Stimulated activated CD4-positive, alpha-beta T cell treated with anti-CD3 and anti-CD28 coated beads, Interleukin-15, amount 100 ng/mL, for 48 hours (primary cell): ENCODE results near the gene ATP10A.
A peak's percentile ranks its signal among the peaks of the same experiment; 100 is the strongest.

Experiments
- DNase-seq, 2 donors: peaks; one replicate each; pipeline ENCODE4 v3.0.0-alpha.2; 2020; ENCODE audit warnings: low read depth in 2 of 2

The ATP10A gene

GRCh38 chr15:25796395-25796794 lies 66.7 kb downstream of the ATP10A start:
- DNase-seq = no peak

GRCh38 chr15:25795712-25796111 lies 67.4 kb downstream of the ATP10A start:
- DNase-seq = no peak

DNA sequence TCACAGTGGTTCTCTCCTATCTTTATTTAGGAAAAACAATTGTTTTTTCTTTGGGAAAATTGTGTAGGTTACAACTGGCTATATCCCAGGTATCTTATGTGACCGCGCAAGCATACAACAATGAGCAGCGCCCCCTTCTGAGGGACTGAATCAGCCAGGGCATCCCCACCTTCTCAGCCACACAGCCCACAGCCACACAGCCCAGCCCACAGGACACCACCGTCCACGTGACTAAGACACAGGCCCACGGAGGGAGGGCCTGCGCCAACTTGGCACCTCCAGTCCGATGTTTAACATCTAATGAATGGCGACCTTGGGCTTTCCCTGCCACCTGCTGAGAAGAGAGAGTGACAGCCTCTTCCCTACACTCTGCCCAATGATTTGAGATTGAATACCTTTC lies 68.1 kb downstream of the ATP10A start:
- DNase-seq = no peak

- DNase-seq = no peak
Observed at GRCh38 chr15:25793354-25794050, 69.6 kb downstream of the ATP10A start.

DNA sequence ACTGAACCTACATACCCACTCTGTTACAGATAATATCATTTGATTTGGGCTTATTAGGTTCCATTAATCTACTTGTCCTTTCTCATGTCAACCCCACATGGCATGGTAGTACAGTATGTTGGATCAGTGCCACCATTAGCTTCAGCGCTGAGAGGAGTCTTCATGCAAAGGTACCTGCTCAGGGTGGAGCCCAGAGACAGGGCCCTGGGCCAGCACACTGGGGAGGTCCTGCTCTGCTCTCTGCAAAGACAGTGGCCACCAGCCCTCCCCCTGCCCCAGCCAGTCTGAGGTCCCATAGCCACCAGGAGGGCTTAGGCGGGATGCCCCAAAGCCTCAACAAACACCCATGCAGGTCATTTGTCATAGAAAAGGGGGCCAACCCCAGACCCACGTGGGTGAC lies 71.0 kb downstream of the ATP10A start:
- no peak for DNase-seq

DNA sequence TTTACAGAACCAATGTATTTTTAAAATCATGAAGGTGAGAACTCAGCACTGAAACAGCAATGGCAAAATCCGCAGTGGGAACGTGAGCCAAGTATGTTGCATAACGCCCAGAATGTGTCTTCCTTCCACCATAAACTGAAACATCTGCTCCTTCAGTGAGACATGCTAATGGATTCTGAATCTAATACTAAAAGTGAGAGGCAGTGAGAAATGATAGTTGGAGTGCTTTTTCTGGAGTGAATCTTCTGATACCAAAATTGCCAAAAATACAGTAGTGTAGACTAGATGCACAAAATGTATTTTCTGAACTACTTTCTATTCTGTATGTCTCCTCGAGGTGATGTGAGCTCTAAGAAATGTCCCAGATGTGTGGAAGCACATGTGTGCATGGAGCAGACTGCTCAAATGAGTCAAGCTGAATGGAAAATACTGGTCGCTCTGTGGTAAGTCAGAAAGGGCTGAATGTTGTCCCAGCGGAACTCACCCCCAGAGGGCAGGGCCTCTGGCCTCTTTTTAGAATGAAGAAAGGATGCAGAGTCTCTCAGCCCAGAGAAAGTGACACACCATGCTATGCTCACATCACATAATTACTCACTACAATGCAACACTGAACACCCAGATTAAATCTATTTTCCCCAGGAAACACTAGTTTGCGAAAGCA lies 73.0 kb downstream of the ATP10A start:
- DNase-seq = peak; percentile 54 to 61

- no peak for DNase-seq
Observed at GRCh38 chr15:25789616-25789999, 73.5 kb downstream of the ATP10A start.

DNA sequence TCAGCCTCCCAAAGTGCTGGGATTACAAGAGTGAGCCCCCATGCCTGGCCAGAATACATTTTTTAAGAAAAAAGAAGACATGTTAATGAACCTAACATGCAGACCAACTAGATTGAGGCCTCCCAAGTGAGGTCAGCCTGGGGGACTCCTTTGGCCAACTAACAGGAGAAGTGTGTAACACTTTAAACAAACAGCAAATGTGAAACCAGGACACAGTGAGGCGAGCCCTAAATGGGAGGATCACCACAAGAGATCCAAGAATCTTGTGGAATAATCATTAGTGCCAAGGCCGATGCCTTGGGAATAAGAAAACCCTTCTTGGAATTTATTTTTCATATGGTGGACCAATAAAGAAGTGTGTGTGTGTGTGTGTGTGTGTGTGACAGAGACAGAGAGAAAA lies 73.9 kb downstream of the ATP10A start:
- no peak for DNase-seq

GRCh38 chr15:25787855-25788520 lies 75.1 kb downstream of the ATP10A start:
- no peak for DNase-seq

DNA sequence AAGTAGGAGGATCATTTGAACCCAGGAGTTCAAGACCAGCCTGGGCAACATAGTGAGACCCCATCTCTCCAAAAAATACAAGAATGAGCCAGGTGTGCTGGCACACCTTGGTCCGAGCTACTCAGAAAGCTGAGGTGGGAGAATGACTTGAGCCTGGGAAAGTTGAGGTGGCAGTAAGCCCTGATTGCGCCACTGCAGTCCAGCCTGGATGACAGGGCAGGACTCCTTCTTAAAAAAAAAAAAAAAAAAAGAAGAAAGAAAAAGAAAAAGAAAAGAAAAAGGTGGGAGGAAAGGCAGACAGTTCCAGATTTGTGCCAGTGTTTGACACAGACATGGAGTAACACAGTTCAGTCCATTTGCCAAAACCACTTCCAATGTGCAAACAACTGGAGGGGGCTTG lies 75.7 kb downstream of the ATP10A start:
- DNase-seq = no peak

DNA sequence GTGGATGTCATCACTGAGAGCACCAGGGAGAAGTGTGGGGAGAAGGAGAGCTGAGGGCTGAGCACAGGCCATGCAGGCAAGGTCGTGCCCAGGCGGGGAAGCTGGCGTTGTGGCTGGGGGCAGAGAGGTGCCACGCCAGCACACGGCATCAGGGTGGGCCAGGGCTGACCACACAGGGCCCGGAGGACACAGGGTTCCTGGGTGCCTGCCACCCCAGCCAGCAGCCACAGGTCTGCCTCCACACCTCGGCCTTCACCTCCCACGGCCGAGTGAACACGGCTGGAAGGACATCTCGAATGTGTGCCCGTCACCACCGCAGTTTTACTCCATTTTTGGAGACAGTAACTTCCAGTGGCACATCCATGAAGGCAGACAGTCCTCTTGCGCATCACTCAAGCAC lies 77.1 kb downstream of the ATP10A start:
- no peak for DNase-seq

- no peak for DNase-seq
Observed at GRCh38 chr15:25785641-25786025, 77.5 kb downstream of the ATP10A start.

- no peak for DNase-seq
Observed at GRCh38 chr15:25784876-25785640, 78.1 kb downstream of the ATP10A start.

- DNase-seq = peak in 1 of 2 donors; percentile 40
Observed at GRCh38 chr15:25783607-25784540, 79.3 kb downstream of the ATP10A start.

GRCh38 chr15:25783134-25783533 lies 80.0 kb downstream of the ATP10A start:
- DNase-seq = no peak

GRCh38 chr15:25780479-25781255 lies 82.5 kb downstream of the ATP10A start:
- DNase-seq = no peak

- no peak for DNase-seq
Observed at GRCh38 chr15:25778161-25778560, 85.0 kb downstream of the ATP10A start.

DNA sequence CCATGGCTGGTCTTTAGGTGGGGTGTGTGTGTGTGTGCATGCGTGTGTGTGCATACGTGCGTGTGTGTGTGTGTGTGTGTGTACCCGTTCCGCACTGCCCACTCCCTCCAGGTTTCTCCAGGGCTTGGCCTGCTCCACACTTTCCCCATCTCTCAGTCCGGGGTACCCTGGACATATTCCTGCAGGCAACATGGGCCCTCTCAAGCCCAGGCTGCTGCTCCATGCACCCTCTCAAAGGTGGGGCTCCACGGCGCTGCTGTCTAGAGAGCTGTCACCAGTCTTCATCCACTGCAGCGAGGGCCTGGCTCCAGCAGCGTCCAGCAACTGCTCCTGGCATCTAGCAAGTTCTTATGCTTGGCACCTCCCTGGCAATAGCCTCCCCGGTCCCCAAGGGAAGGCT lies 86.1 kb downstream of the ATP10A start:
- DNase-seq = no peak

DNA sequence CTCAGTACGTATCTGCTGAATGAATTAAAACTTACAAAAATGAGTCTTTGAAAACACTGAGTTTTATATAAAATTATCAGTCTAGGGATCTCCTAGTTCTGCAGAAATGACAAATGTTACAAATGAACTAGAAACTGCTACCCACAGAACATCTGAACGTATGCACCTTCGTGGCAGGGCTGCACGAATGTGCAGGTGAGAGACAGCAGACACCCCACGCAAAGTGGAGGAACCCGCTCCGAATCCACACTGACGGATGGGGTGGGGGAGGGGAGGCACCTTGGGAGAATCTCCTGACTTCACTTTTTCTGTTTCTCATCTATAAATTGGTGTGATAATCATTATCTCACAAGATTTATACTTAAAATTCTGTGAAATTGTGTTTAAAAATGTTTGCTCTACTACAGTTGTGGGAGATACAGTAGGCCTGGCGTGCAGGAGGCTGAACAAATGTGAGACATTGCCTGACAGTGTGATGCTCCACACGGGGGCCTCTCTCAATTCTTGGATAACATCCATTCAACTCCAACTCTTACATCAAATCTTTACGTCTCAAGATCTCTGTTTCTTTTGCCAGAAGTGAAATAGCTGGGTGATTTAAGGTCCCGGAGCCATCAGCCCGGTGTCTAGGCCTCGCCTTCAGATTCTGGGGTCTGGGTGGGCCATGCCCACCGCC lies 86.9 kb downstream of the ATP10A start:
- DNase-seq = no peak
